SK-N-SH treated with all-trans-retinoic acid at 6 μM for 48 hours (cell line): ENCODE results near the gene GBX1.

Experiments used
- ATAC-seq: fragments of 200-7000 bp; cut with Tn5 transposase; 3 replicates; pipeline ENCODE4 v1.9.1; 2020; ENCODE audit warnings: mild to moderate bottlenecking, moderate library complexity
- ARNTL ChIP-seq: fragments of 450-650 bp; formaldehyde crosslinking; IDR thresholded peaks from 2 replicates; pipeline ENCODE4 v1.5.0; 2020; ENCODE audit warnings: low read depth, mild to moderate bottlenecking, moderate library complexity, borderline replicate concordance
- BACH2 ChIP-seq: fragments of 250-450 bp; sonication (Bioruptor Pico); IDR thresholded peaks from 2 replicates; pipeline ENCODE4 v1.9.0; 2021; ENCODE audit warnings: mild to moderate bottlenecking, borderline replicate concordance
- CREB5 ChIP-seq: fragments of 250-450 bp; sonication (Bioruptor Pico); IDR thresholded peaks from 2 replicates; pipeline ENCODE4 v1.5.1; 2020; ENCODE audit warnings: low read depth, mild to moderate bottlenecking, moderate library complexity
- CSDC2 ChIP-seq: fragments of 250-450 bp; sonication (Bioruptor Pico); IDR thresholded peaks from 2 replicates; pipeline ENCODE4 v1.5.0; 2020; ENCODE audit warnings: mild to moderate bottlenecking, moderate library complexity
- CSRNP3 ChIP-seq: fragments of 250-450 bp; sonication (Bioruptor Pico); IDR thresholded peaks from 2 replicates; pipeline ENCODE4 v1.5.1; 2021; ENCODE audit warnings: mild to moderate bottlenecking, moderate library complexity
- ESRRG ChIP-seq: fragments of 250-450 bp; sonication (Bioruptor Pico); IDR thresholded peaks from 2 replicates; pipeline ENCODE4 v1.6.1; 2021; ENCODE audit warnings: mild to moderate bottlenecking
- GLIS3 ChIP-seq: fragments of 250-450 bp; sonication (Bioruptor Pico); IDR thresholded peaks from 2 replicates; pipeline ENCODE4 v1.5.0; 2020; ENCODE audit warnings: mild to moderate bottlenecking, moderate library complexity
- ISL1 ChIP-seq: fragments of 250-450 bp; sonication (Bioruptor Pico); IDR thresholded peaks from 2 replicates; pipeline ENCODE4 v2.1.2; 2022; ENCODE audit warnings: mild to moderate bottlenecking, moderate library complexity
- OSR1 ChIP-seq: fragments of 250-450 bp; sonication (Bioruptor Pico); IDR thresholded peaks from 2 replicates; pipeline ENCODE4 v1.8.0; 2022; ENCODE audit warnings: moderate library complexity, mild to moderate bottlenecking, inconsistent platforms
- PATZ1 ChIP-seq: fragments of 250-450 bp; sonication (Bioruptor Pico); IDR thresholded peaks from 2 replicates; pipeline ENCODE4 v1.8.0; 2020; ENCODE audit warnings: mild to moderate bottlenecking, moderate library complexity, borderline replicate concordance
- POU6F1 ChIP-seq: fragments of 250-450 bp; sonication (Bioruptor Pico); IDR thresholded peaks from 2 replicates; pipeline ENCODE4 v1.8.0; 2021; ENCODE audit warnings: low read depth, mild to moderate bottlenecking, moderate library complexity, borderline replicate concordance
- PPARA ChIP-seq: fragments of 250-450 bp; sonication (Bioruptor Pico); IDR thresholded peaks from 2 replicates; pipeline ENCODE4 v1.5.0; 2020; ENCODE audit warnings: mild to moderate bottlenecking, borderline replicate concordance
- RARB ChIP-seq: fragments of 250-450 bp; sonication (Bioruptor Pico); IDR thresholded peaks from 2 replicates; pipeline ENCODE4 v1.8.0; 2021; ENCODE audit warnings: mild to moderate bottlenecking, moderate library complexity
- TCF4 ChIP-seq: fragments of 250-450 bp; sonication (Bioruptor Pico); IDR thresholded peaks from 2 replicates; pipeline ENCODE4 v1.8.0; 2021; ENCODE audit warnings: mild to moderate bottlenecking, moderate library complexity, borderline replicate concordance
- TOX ChIP-seq: fragments of 250-450 bp; sonication (Bioruptor Pico); IDR thresholded peaks from 2 replicates; pipeline ENCODE4 v1.8.0; 2021; ENCODE audit warnings: mild to moderate bottlenecking, moderate library complexity, borderline replicate concordance
- TSHZ2 ChIP-seq: fragments of 250-450 bp; sonication (Bioruptor Pico); IDR thresholded peaks from 2 replicates; pipeline ENCODE4 v1.5.0; 2020; ENCODE audit warnings: mild to moderate bottlenecking, moderate library complexity
- ZFP3 ChIP-seq: fragments of 250-450 bp; sonication (Bioruptor Pico); IDR thresholded peaks from 2 replicates; pipeline ENCODE4 v1.5.0; 2020; ENCODE audit warnings: mild to moderate bottlenecking, moderate library complexity
- ZFP30 ChIP-seq: fragments of 450-650 bp; formaldehyde crosslinking; IDR thresholded peaks from 2 replicates; pipeline ENCODE4 v1.5.0; 2022; ENCODE audit warnings: mild to moderate bottlenecking, moderate library complexity
- ZNF565 ChIP-seq: fragments of 450-650 bp; formaldehyde crosslinking; conservative IDR thresholded peaks from 2 replicates; pipeline ENCODE4 v1.5.0; 2020; ENCODE audit warnings: low read depth, mild to moderate bottlenecking, moderate library complexity
- ZNF70 ChIP-seq: fragments of 450-650 bp; formaldehyde crosslinking; IDR thresholded peaks from 2 replicates; pipeline ENCODE4 v1.5.0; 2020; ENCODE audit warnings: mild to moderate bottlenecking, moderate library complexity
- ZNF8 ChIP-seq: fragments of 450-650 bp; formaldehyde crosslinking; IDR thresholded peaks from 2 replicates; pipeline ENCODE4 v1.5.0; 2020; ENCODE audit warnings: mild to moderate bottlenecking, moderate library complexity

The GBX1 gene

GRCh38 chr7:151201344-151201743 is 33.9 kb upstream of the GBX1 start:
- no peak for ATAC-seq
- TF ChIP-seq ZFP30 (CRISPR knock-in tag), result no peak
- no peak for TF ChIP-seq ARNTL (CRISPR knock-in tag)
- no peak for TF ChIP-seq CREB5
- TF ChIP-seq TSHZ2 (CRISPR knock-in tag), result no peak
- TF ChIP-seq, all 23 proteins: peak for 0

- ATAC-seq, result no peak
These were observed 31.7 kb upstream of the GBX1 start for GRCh38 chr7:151198945-151199848.

GRCh38 chr7:151197932-151198331 is 30.4 kb upstream of the GBX1 start:
- TF ChIP-seq ISL1 (CRISPR knock-in tag) (no peak), BACH2 (CRISPR knock-in tag) (no peak), ZFP30 (CRISPR knock-in tag) (no peak), PPARA (CRISPR knock-in tag) (no peak), OSR1 (CRISPR knock-in tag) (no peak), ZNF8 (CRISPR knock-in tag) (no peak), CREB5 (no peak), ZNF70 (CRISPR knock-in tag) (no peak), ARNTL (CRISPR knock-in tag) (no peak), PATZ1 (CRISPR knock-in tag) (no peak), TOX (no peak), GLIS3 (CRISPR knock-in tag) (no peak), CSDC2 (CRISPR knock-in tag) (no peak), TCF4 (CRISPR knock-in tag) (no peak), ZNF565 (CRISPR knock-in tag) (no peak), ZFP3 (no peak), ESRRG (CRISPR knock-in tag) (no peak)
- no peak for ATAC-seq

More at GRCh38 chr7:151198945-151199848, 31.7 kb upstream of the GBX1 start:
- TF ChIP-seq BACH2 (CRISPR knock-in tag), result no peak

- no peak for ATAC-seq
- TF ChIP-seq BACH2 (CRISPR knock-in tag) (no peak), PATZ1 (CRISPR knock-in tag) (no peak), PPARA (CRISPR knock-in tag) (no peak), CSRNP3 (CRISPR knock-in tag) (no peak), ARNTL (CRISPR knock-in tag) (no peak), CSDC2 (CRISPR knock-in tag) (no peak), ZFP30 (CRISPR knock-in tag) (no peak), ZFP3 (no peak), POU6F1 (CRISPR knock-in tag) (no peak), RARB (no peak)
These were observed 28.3 kb upstream of the GBX1 start for GRCh38 chr7:151195616-151196450.
